HG02870 (cell line): ENCODE results near the gene PTPRQ.
"Not testable (repeated sequence)": the region's sequence is repeated elsewhere in the genome, so short reads cannot be mapped to it uniquely, and the experiment has no call there.

ENCODE experiments used
- ATAC-seq: cut with Tn5 transposase; IDR thresholded peaks from one replicate; pipeline ENCODE4 v1.9.1; 2021; ENCODE audit warnings: mild to moderate bottlenecking, moderate library complexity; ENCODE audit not compliant: unreplicated experiment

PTPRQ gene, protein sequence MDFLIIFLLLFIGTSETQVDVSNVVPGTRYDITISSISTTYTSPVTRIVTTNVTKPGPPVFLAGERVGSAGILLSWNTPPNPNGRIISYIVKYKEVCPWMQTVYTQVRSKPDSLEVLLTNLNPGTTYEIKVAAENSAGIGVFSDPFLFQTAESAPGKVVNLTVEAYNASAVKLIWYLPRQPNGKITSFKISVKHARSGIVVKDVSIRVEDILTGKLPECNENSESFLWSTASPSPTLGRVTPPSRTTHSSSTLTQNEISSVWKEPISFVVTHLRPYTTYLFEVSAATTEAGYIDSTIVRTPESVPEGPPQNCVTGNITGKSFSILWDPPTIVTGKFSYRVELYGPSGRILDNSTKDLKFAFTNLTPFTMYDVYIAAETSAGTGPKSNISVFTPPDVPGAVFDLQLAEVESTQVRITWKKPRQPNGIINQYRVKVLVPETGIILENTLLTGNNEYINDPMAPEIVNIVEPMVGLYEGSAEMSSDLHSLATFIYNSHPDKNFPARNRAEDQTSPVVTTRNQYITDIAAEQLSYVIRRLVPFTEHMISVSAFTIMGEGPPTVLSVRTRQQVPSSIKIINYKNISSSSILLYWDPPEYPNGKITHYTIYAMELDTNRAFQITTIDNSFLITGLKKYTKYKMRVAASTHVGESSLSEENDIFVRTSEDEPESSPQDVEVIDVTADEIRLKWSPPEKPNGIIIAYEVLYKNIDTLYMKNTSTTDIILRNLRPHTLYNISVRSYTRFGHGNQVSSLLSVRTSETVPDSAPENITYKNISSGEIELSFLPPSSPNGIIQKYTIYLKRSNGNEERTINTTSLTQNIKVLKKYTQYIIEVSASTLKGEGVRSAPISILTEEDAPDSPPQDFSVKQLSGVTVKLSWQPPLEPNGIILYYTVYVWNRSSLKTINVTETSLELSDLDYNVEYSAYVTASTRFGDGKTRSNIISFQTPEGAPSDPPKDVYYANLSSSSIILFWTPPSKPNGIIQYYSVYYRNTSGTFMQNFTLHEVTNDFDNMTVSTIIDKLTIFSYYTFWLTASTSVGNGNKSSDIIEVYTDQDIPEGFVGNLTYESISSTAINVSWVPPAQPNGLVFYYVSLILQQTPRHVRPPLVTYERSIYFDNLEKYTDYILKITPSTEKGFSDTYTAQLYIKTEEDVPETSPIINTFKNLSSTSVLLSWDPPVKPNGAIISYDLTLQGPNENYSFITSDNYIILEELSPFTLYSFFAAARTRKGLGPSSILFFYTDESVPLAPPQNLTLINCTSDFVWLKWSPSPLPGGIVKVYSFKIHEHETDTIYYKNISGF (N-terminal part only)

DNA sequence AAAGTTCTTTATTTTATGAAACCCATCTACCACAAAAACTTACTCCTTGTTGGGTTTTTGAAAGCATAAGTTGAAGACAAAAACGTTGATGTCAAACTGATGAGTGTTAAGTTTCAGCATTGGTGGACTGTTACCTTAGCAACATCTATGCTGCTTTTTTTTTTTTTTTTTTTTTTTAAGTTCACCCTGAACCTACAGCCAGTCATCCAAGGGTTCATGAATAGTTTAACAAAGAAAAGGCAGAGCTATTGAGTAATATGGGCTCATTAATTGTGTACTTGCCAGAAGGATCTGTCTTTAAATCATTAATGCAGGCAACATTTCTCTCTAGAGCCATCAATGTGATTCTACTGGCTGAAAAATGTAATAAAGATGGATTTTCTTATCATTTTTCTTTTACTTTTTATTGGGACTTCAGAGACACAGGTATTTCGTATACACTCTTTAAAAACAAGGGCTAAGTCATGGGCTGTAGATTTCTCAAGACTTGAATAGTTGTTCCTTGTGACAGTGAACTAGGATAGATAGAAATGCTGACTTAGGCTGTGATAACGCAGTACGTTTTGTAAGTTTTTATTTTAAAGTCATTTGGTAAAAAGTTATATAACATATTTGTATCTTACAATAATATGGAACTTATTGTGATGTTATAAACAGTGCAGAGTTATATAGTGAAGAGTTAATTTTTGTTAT, at the start of gene PTPRQ:
TSS of gene PTPRQ (plus strand) at position 262 of the 693 bp plus-strand sequence. CDS start at position 373, 111 bp downstream.
- ATAC-seq, result no peak

DNA sequence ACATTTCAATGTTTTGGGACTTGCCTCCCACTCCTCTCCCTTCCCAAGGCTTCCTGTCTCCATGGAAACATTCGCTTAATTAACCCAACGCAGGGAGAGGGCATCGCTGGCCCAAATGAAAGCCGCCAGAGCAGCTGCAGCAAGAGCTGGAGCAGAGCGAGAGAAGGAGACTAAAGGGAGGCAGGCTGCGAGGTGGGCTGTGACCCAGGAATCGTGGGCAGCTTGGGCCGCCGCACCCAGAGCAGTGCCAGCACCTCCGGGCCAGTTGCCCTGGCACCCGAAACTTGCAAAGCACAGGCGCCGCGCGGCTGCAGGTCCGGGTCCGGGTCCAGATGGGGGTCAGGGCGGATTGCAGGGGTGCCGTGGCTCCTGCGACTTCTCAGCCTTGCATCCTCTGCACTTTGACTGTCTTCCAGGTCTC, 43.5 kb upstream of the PTPRQ start:
- no peak for ATAC-seq

DNA sequence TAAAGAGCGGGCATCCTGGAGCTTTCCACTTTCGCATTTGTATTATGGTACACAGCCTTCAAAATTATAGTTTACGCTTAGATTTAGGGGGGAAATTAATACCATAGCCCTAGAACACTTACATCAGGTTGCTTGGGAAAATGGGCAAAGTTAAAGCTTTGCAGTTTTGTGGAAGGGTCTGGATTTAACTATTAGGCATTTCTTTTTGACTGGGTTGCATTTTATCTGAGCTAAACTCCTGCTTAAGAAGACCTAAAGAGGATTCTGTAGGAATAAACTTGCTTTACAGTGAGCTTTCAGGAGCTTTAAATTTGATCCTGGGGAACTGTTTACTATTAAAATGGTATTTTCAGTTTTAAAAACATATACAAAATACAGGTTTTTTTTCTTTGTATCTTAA, 42.8 kb upstream of the PTPRQ start:
- no peak for ATAC-seq

DNA sequence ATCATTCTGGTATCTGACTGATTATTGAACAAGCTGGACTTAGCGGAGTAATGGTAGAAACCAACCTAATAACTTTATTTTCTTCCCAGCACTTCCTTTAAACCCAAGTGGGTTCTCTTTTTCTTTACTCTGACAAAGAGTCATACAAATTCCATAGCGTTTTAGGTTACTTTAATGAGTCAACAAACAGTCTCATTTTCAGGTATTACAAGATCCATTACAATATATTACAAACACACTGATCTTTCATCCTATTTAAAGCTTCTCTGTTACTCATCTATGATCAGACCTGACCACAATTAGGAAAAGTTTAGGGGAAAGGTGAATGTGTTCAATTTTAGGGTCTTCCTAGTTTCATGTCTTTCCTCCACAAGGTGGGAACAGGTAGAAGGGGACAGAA, 39.4 kb upstream of the PTPRQ start:
- ATAC-seq, result no peak

DNA sequence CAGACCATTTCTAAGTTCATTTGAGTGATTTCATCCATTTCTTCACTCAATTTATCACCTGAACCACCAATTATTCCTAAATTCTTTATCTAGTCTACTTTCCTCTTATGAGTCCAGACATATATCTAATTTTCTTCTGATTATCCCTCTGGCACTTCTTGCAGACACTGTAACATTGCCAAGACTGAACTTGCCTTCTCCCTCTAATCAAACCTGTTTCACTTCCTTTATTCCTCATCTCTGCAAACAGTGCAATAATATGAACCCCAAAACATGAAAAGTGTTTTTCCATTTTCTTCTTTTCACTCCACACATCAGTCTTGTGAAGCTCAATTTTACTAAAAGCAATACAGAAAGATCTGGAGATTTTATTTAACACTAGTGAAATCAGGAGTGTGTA, 37.8 kb upstream of the PTPRQ start:
- no peak for ATAC-seq

DNA sequence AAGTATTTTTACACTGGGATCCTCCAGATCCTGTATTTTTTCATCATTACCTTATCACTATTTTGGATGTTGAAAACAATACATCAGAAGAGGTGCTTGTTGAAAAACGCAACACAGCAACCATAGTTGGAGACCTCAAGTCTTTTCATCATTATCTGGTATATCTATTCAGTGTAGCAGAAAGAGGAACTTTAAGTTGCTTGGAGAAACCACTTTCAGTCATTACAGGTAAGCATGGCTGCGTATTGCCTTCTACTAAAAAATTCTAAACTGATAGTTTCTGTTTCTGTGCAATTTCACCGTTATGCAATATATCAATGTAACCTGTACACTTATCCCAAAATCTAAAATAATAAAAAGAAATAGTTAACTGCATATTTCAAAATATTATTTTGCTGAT, 32.2 kb upstream of the PTPRQ start:
- peak; percentile 55 for ATAC-seq

DNA sequence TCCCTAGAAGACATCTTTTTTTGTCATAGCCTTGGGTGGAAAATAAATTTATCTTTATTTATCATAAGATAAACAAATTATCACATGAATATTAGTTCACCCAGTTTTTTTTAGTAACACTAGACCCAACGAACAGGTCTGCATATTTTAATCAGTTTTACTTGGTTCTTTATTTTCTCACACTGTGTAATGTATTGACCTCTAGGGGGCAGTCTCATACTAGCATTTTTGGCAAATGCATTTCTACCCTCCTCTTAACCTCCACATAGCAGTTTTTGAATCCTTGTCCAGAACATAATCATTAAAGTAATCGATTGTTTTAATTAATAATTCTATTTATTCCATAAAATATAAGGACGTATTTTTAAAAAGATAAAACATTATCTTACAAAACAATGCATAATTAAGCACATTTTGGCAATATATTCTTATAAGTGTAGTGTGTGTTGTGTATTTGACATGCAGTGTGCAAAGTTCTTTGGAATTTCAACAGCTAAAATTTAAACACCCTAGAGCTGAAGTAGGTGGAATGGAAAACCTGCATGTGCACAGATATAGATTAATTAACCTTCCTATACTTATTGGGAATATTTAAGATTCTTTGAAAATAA, 31.6 kb upstream of the PTPRQ start:
- peak; percentile 69 for ATAC-seq

DNA sequence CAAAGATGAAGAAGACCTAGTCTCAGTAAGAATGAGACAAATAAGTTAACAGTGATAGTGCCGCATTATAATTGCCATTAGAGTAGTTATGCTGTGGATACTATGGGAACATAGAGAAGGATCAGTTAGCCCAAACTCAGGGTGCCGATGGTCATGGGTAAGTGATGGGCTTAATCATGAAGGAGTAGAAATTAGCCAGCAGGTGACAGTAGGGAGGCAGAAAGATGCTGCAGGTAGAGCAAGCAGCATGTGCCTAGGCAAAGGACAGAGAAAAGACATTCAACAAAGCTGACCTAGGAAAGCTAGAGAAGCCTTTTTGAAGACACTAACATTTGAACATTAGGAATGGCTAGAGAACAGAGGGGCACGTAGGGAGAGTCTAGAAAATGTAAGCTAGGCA, 30.6 kb upstream of the PTPRQ start:
- no peak for ATAC-seq

DNA sequence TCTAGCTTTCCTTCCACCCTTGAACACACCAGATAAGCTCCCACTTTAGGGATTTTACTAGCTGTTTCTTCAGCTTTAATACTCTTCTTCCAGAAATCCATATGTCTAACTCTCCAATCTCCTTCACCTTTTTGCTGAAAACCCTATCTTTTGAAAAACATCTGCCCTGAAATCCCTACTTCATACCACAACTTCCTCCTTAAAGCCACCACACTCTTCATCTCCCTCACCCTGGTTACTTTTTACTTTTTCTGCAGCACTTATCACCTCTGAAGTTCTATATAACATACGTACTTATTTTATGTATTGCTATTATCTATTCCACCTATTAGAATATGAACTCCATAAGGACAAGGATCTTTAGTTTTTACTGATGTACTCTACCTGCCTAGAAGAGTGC, 28.6 kb upstream of the PTPRQ start:
- no peak for ATAC-seq

DNA sequence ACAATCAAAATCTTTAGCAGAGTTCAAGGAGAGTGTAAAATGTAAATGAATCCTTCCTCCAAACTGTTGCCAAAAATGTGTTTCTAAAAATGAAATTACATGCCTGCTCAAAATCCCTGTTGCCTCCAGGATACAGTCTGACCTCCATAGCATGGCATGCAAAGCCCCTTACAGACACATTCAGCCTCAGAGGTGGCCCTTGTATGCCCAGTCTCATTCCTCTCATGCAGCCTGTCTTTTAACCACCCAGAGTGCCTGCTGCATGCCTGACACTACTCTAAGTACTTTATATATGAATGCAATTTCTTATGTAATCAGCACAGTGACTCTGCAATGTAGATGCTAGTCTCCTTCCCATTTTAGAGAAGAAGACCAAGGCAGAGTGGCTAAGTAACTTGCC, 24.4 kb upstream of the PTPRQ start:
- ATAC-seq, result no peak

DNA sequence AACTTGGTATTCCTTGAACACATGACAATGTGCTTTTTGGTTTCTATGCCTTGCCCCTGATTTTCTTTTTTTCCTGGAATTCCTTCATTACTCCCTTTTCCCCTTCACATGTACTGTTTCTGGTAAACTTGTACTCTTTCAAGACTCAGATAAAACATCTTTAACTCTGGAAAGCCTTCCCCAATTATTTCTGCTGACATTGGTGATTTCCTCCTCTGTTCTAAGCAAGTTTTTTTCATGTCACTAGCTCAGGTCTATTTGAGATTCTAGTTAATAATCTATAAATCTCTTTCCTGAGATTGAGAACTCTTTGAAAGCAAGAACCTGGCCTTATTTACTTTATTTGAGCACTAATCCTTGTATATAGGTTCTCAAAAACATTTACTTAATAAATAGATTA, 24.0 kb upstream of the PTPRQ start:
- no peak for ATAC-seq

DNA sequence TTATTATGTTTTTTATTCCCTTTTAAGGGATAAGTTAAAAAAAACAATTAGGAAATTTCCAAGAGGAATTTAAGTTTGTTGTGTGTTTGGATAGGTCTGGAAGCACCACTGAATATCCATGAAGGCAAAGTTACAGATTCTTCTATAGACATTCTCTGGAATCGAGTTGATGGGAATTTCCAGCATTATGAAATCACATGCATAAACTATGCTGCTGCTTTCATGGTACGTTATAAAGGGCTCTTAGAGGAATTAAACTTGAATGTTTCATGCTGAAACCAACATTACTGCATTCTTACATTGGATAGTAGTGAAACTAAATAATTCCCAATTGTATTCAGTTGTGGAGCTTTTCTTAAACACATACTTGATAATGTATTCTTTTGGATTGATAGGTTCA, 21.5 kb upstream of the PTPRQ start:
- ATAC-seq, result no peak

DNA sequence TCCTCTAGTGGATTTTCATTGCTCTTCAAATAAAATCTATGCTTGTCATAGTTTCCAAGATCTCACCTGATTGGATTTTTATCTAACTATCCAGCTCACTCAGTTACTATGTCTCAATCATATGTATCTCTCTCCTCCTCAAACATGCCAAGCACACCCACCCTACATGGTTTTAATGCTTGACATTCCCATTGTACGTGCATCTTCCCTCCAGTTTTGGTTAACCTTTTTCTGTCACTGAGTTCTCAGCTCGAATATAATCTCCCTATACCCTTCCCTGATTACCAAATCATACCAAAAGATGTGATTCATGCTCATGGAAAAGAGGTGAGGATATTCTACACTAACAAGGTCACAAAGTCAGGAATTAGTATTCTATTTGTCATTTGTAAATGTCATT, 12.0 kb upstream of the PTPRQ start:
- ATAC-seq, result no peak

DNA sequence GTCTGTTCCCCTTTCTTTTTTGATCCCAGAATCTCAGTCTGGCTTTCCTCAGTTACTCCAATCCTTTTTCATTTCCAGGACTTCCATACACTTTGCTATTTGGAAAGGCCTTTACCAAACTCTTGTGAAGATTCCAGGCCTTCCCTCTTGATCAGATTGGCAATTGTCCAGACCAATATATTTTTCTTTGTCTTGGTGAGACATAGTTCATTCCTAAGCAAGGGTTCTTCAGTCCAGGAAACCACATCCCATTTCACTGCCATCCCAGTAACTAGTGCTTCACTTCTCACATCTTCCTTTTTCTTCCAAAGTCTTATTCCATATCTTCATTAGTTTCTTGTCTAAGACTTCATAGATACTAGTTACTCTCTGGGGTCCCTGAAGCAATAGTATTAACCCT, 2.1 kb upstream of the PTPRQ start:
- ATAC-seq, result no peak

DNA sequence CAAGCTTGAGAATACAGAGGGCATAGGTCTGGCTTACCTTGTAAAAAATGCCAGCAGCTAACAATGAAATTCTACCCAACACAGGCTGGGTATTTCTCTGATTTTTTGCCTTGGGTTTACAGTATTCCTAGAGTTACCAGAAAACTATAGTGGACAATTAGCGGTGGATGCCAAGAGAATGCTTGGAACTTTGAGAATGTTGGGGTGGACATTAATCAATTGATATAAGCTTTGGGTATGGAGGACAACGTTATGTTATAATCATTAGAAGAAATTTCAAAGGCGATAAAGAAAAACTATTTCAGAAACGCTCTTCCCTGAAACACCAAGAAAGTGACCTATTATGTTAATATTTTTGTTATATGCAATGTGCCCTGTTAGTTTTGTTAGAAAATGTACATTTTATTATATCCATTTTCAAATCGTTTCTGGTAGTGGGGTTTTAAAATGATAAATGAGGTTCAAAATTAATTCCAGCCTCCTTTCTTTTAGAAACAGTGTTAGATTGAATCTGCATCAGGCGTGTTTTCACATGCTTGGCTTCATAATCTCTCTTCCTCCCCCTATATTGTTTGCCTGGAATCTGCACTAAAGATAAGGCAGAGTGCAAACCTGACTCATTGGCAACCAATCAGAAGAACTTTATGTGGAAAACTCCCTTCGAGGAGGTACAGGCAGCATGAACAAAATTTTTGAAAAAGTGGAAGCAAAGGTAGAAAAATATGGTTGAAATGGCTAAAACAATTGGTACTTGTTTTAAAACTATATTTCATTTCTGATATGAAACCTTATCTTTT, 1.4 kb upstream of the PTPRQ start:
- no peak for ATAC-seq

DNA sequence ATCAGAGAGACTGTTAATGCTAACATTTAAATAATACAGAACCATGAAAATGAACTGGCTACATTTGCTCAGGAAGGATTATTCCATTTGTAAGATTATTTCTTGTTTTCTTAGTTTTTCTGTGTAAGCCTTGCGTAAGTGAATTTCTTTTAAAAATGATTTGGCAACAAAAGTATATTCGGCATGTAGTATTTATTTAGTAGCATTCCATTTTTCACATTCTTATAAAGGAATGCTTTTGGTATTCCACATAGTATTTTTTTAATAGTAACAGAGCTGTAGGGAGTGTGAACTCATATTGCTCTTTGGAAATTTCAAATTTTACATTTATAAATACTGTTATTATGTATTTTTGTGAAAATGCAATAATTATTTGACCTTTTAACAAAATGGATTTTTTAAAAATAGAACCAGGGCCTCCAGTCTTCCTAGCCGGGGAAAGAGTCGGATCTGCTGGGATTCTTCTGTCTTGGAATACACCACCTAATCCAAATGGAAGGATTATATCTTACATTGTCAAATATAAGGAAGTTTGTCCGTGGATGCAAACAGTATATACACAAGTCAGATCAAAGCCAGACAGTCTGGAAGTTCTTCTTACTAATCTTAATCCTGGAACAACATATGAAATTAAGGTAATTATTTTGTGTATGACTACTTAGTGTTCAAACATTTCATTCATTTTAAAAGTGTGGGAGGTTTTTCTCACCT, 1.2 kb downstream of the PTPRQ start:
- no peak for ATAC-seq

DNA sequence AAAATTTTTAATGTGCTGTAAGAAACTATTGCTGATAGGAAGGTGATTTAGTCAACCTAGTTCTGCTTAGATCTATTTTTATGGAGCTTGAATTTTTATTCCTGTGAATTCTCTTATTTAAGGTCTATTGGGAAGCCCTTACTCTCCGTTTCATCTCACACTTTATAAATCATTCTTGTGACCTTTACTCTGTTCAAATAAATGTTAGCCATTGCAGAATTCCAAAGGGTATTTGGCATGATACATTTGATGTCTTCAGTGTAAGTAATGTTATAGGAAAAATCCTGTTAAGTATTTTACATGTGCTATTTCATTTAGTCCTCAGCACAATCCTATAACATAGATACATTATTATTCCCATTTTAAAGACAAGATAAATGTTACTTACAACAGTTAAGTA, 12.5 kb downstream of the PTPRQ start:
- no peak for ATAC-seq

DNA sequence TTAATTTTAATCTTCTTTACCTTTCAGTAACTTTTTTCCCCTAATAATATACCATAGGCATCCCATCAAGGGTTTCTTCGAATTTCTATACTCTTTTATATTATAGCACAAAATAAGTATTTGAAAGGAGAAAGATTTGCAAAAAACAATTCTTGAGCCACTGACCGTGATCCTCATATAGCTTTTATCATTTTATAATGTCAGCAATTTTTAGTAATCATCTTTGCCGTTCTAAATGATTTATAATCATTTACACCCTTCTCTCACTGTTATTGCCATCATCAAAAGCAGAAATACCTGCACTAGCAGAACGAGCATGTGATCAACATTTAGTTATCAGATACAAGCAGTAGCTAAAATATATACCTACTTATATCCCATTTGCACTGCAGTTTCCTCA, 16.9 kb downstream of the PTPRQ start:
- ATAC-seq, result no peak

DNA sequence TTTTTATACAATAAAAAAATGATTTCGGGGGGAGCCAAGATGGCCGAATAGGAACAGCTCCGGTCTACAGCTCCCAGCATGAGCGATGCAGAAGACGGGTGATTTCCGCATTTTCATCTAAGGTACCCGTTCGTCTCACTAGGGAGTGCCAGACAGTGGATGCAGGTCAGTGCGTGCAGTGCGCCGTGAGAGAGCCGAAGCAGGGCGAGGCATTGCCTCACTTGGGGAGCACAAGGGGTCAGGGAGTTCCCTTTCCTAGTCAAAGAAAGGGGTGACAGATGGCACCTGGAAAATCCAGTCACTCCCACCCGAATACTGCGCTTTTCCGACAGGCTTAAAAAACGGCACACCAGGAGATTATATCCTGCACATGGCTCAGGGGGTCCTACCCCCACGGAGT, 17.8 kb downstream of the PTPRQ start:
- ATAC-seq, result not testable (repeated sequence)
